Erythroblast (primary cell): ENCODE data around the gene NRL.

Experiments
- GATA1 ChIP-seq: IDR thresholded peaks from 2 replicates; pipeline ENCODE4 v1.6.1; 2011; ENCODE audit warnings: low read depth, mild to moderate bottlenecking, control low read depth, low read length, moderate library complexity
- POLR2A ChIP-seq: IDR thresholded peaks from 2 replicates; pipeline ENCODE4 v1.6.1; 2011; ENCODE audit warnings: mild to moderate bottlenecking, low read length

DNA sequence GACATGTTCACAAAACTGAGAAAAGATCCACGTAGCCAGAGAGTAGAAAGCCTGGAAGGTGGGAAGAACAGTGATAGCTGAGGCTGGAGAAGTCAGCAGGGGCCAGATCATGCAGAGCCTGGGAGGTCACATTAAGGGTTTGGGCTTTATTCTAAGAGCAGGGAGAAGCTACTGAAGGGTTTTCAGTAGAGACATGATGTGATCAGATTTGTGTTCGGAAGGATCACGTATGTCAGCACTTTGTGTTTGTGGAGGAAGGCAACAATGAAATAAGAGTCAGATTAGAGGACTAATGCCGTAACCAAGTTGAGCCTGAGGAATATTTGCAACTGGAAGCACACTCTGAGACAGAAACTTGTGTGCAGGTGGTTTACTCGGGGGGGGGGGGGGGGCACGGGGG is 24.9 kb downstream of the NRL start:
- TF ChIP-seq POLR2A (no peak), GATA1 (no peak)
